Astrocyte (in vitro differentiated cells and primary cell): ENCODE measurements around the gene NPAS3. TPM values are rescaled to one million over a fixed set of nuclear protein-coding genes. Genes with fewer than 3 reads are reported as not detected.

Experiments used
- DNase-seq: peaks from one replicate; pipeline ENCODE4 v3.0.0-alpha.2; 2010; ENCODE audit warnings: low read depth
- FAIRE-seq: peaks from 2 replicates; lab custom pipeline; 2011; peaks lifted over from hg19 to GRCh38; lab: Jason Lieb, UNC
- H2AFZ ChIP-seq: 2 replicates; pipeline ENCODE4 v1.6.0; 2012; ENCODE audit warnings: low read depth, low read length, inconsistent platforms
- H3K27ac ChIP-seq: 2 replicates; pipeline ENCODE4 v1.5.1; 2011; ENCODE audit warnings: low read depth, low read length, inconsistent platforms
- H3K27me3 ChIP-seq: 2 replicates; pipeline ENCODE4 v1.6.0; 2011; ENCODE audit warnings: low read length, inconsistent platforms; ENCODE audit not compliant: insufficient read depth
- H3K36me3 ChIP-seq: 2 replicates; pipeline ENCODE4 v1.5.1; 2011; ENCODE audit warnings: low read length, inconsistent platforms; ENCODE audit not compliant: insufficient read depth
- H3K4me1 ChIP-seq: 2 replicates; pipeline ENCODE4 v1.5.1; 2011; ENCODE audit warnings: low read length, inconsistent platforms; ENCODE audit not compliant: insufficient read depth
- H3K4me2 ChIP-seq: 2 replicates; pipeline ENCODE4 v1.6.0; 2012; ENCODE audit warnings: low read length, inconsistent platforms
- H3K4me3 ChIP-seq: 2 replicates; pipeline ENCODE4 v1.5.1; 2011; ENCODE audit warnings: low read depth, mild to moderate bottlenecking, low read length, inconsistent platforms; ENCODE audit not compliant: insufficient read depth
- H3K79me2 ChIP-seq: 2 replicates; pipeline ENCODE4 v1.6.0; 2012; ENCODE audit warnings: mild to moderate bottlenecking, low read length, inconsistent platforms; ENCODE audit not compliant: insufficient read depth
- H3K9ac ChIP-seq: 2 replicates; pipeline ENCODE4 v1.6.0; 2012; ENCODE audit warnings: mild to moderate bottlenecking, low read length, inconsistent platforms
- H3K9me3 ChIP-seq: 2 replicates; pipeline ENCODE4 v1.5.1; 2012; ENCODE audit warnings: low read depth, mild to moderate bottlenecking, low read length, inconsistent platforms; ENCODE audit not compliant: insufficient read depth
- H4K20me1 ChIP-seq: 2 replicates; pipeline ENCODE4 v1.6.0; 2012; ENCODE audit warnings: low read length, inconsistent platforms; ENCODE audit not compliant: insufficient read depth
- H3K27ac Mint-ChIP-seq: one replicate; pipeline ENCODE4 v1.8.0; 2021; ENCODE audit warnings: mild to moderate bottlenecking, mixed read lengths; ENCODE audit not compliant: unreplicated experiment
- H3K27me3 Mint-ChIP-seq: one replicate; pipeline ENCODE4 v1.8.0; 2021; ENCODE audit warnings: low read depth, mixed read lengths; ENCODE audit not compliant: unreplicated experiment
- H3K36me3 Mint-ChIP-seq: one replicate; pipeline ENCODE4 v1.8.0; 2021; ENCODE audit warnings: low read depth, mixed read lengths; ENCODE audit not compliant: unreplicated experiment
- H3K4me1 Mint-ChIP-seq: one replicate; pipeline ENCODE4 v1.8.0; 2021; ENCODE audit warnings: low read depth, mixed read lengths; ENCODE audit not compliant: unreplicated experiment
- H3K4me3 Mint-ChIP-seq: one replicate; pipeline ENCODE4 v1.8.0; 2021; ENCODE audit warnings: mild to moderate bottlenecking, moderate library complexity, mixed read lengths; ENCODE audit not compliant: unreplicated experiment
- H3K9me3 Mint-ChIP-seq: one replicate; pipeline ENCODE4 v1.8.0; 2021; ENCODE audit warnings: mild to moderate bottlenecking, mixed read lengths; ENCODE audit not compliant: unreplicated experiment
- EZH2 ChIP-seq: IDR thresholded peaks from 2 replicates; pipeline ENCODE4 v1.6.1; 2012; ENCODE audit warnings: mild to moderate bottlenecking, low read length, inconsistent platforms; ENCODE audit not compliant: insufficient read depth
- total RNA-seq: library from RNA; stranded (reverse); gene quantifications from 2 replicates; pipeline ENCODE4 v1.2.1, GENCODE V29; 2021
- TF ChIP-seq, protein P1 (sequence below): IDR thresholded peaks from 2 replicates; pipeline ENCODE4 v1.5.1; 2011; ENCODE audit warnings: low read depth, mild to moderate bottlenecking, inconsistent platforms, low read length, moderate library complexity; ENCODE audit not compliant: insufficient read depth

The NPAS3 gene
- total RNA-seq, 1 donor from 2014 or later: 2.6 TPM

DNA sequence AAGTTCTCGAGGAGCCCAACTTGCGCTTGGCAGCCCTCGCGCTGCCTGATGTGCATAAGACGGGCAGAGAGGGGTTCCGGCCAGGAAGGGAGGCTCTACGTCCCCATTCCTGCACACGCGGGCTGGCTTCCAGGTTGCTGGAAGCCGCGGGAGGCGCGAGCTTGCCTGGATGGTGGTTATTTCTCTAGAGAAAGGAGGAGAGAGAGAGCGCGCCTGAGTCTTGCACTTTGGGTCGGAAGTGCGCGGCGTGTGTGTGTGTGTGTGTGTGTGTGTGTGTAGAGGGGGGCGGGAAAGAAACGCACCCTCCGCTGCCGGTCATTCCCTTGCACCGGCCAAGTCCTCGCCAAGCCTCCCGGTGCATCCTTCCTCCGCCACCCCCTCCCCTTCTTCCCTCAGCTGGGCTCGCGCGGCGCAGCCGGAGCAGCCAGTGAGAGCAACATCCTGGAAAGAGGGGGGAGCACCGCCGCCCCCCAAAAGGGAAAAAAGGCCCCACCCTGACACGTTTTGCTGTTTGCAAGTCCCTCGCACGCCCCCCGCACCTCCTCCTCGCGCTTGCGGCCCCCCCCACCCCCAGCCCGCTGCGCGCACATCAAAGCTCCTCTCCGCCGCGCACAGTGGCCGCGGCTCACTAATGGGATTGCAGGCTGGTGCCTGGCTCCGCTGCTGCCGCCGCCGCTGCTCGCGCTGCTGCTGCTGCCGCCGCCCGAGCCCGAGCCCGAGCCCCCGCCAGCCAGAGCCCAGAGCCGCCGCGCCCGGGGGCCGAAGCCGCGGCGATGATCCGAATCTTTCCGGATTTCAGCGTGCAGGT lies 4.4 kb upstream of the NPAS3 start:
- peak overlapping the region; percentile 63 for H3K4me3 ChIP-seq
- FAIRE-seq (no peak), DNase-seq (peak; percentile 47)
- H3K9me3 ChIP-seq: no peaks in the 10 kb centered on the region
- peaks cover 43% of the 10 kb centered on the region for H3K27me3 ChIP-seq
- no peaks in the 10 kb centered on the region for H3K36me3 ChIP-seq
- no peaks in the 10 kb centered on the region for H3K9me3 Mint-ChIP-seq
- H3K36me3 Mint-ChIP-seq: no peaks in the 10 kb centered on the region
- peaks cover 35% of the 10 kb centered on the region for H3K27me3 Mint-ChIP-seq
- peak overlapping the region; percentile 63 for H3K9ac ChIP-seq
- H3K4me2 ChIP-seq: peak overlapping the region; percentile 95
- H3K4me1 ChIP-seq: peaks cover 29% of the 10 kb centered on the region
- peak overlapping the region; percentile 63 for H3K27ac Mint-ChIP-seq
- H4K20me1 ChIP-seq: peaks cover 13% of the 10 kb centered on the region
- TF ChIP-seq EZH2: peak; percentile 63
- TF ChIP-seq, protein P1, sequence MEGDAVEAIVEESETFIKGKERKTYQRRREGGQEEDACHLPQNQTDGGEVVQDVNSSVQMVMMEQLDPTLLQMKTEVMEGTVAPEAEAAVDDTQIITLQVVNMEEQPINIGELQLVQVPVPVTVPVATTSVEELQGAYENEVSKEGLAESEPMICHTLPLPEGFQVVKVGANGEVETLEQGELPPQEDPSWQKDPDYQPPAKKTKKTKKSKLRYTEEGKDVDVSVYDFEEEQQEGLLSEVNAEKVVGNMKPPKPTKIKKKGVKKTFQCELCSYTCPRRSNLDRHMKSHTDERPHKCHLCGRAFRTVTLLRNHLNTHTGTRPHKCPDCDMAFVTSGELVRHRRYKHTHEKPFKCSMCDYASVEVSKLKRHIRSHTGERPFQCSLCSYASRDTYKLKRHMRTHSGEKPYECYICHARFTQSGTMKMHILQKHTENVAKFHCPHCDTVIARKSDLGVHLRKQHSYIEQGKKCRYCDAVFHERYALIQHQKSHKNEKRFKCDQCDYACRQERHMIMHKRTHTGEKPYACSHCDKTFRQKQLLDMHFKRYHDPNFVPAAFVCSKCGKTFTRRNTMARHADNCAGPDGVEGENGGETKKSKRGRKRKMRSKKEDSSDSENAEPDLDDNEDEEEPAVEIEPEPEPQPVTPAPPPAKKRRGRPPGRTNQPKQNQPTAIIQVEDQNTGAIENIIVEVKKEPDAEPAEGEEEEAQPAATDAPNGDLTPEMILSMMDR: no peak
- peak overlapping the region; percentile 71 for H2AFZ ChIP-seq
- H3K4me3 Mint-ChIP-seq: peak overlapping the region; percentile 87
- peaks cover 3% of the 10 kb centered on the region for H3K4me1 Mint-ChIP-seq
- H3K79me2 ChIP-seq: peaks cover 12% of the 10 kb centered on the region
- no peak overlapping the region for H3K27ac ChIP-seq

DNA sequence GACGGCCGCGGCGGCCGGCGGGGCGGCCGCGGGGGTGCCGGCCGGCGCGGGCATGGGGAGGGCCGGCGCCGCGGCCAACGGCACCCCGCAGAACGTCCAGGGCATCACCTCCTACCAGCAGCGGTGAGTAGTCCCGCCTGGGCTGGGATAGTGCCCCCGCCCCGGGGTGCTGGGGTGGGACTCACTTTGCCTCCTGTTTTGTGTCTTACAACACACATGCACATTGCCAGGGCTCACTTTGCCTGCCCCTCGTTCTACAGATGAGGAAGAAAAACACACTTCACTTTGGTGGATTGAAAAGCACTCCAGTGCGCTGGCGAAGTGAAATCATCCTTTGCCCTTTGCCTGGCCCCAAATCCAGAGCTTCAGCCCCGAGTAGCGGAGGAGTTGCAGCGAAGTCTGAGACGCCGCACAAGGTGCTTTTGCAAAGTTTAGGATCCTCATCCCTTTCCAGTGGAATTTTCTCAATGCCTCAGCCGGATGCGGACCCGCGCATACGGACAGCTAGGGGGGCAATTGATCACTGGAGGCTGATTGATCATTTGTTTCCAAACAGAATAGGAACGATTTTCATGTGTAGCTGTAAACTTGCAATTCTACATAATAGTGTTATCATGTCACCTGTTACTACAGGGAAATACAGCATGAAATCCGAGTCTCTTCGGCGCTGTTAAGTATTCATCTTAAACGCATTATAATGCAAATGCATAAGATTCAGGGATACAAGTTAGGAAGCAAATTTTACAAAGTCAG lies 3.6 kb upstream of the NPAS3 start:
- H3K27ac Mint-ChIP-seq: peak overlapping the region; percentile 84

More for the DNA sequence above, 3.6 kb upstream of the NPAS3 start:
- peaks cover 13% of the 10 kb centered on the region for H4K20me1 ChIP-seq
- H3K79me2 ChIP-seq: peaks cover 12% of the 10 kb centered on the region
- DNase-seq (peak; percentile 12), FAIRE-seq (no peak)
- peaks cover 3% of the 10 kb centered on the region for H3K4me1 Mint-ChIP-seq
- H3K27ac ChIP-seq: peak overlapping the region; percentile 19
- peak overlapping the region; percentile 72 for H2AFZ ChIP-seq
- peaks cover 35% of the 10 kb centered on the region for H3K27me3 Mint-ChIP-seq
- no peaks in the 10 kb centered on the region for H3K36me3 Mint-ChIP-seq
- H3K9me3 ChIP-seq: no peaks in the 10 kb centered on the region
- H3K36me3 ChIP-seq: no peaks in the 10 kb centered on the region
- TF ChIP-seq EZH2: peak; percentile 83
- TF ChIP-seq, protein P1: no peak
- H3K4me3 Mint-ChIP-seq: peak overlapping the region; percentile 83
- H3K4me1 ChIP-seq: peaks cover 32% of the 10 kb centered on the region
- H3K4me3 ChIP-seq: peak overlapping the region; percentile 63
- peaks cover 43% of the 10 kb centered on the region for H3K27me3 ChIP-seq
- peak overlapping the region; percentile 75 for H3K9ac ChIP-seq
- peak overlapping the region; percentile 95 for H3K4me2 ChIP-seq
- no peaks in the 10 kb centered on the region for H3K9me3 Mint-ChIP-seq
